GM08714 (cell line): ENCODE results near the gene CFAP77.
A peak's percentile ranks its signal among the peaks of the same experiment; 100 is the strongest.
"Not testable (repeated sequence)": the region's sequence is repeated elsewhere in the genome, so short reads cannot be mapped to it uniquely, and the experiment has no call there.

Experiments
- H3K4me3 ChIP-seq: fragments of 200-500 bp; sonication (Bioruptor generic); 2 replicates; pipeline ENCODE4 v1.5.1; 2014; ENCODE audit warnings: mild to moderate bottlenecking, low read length, inconsistent platforms
- ZNF274 ChIP-seq: IDR thresholded peaks from 2 replicates; pipeline ENCODE4 v1.6.1; 2012; ENCODE audit warnings: mild to moderate bottlenecking, low read depth, low read length

Gene CFAP77

GRCh38 chr9:132409828-132410528 lies at the start of gene CFAP77:
Gene CFAP77, plus strand, starts transcription at chr9:132410211. Its CDS starts 61 bp downstream, at chr9:132410272.
- peak within 1 kb of the TSS; percentile 40; the same call in 1 of the 2 replicates for H3K4me3 ChIP-seq
- TF ChIP-seq ZNF274: no peak

- no peak overlapping the region for H3K4me3 ChIP-seq
- TF ChIP-seq ZNF274: no peak
Observed at GRCh38 chr9:132364068-132364467, 45.9 kb upstream of the CFAP77 start.

- no peak overlapping the region for H3K4me3 ChIP-seq
- TF ChIP-seq ZNF274: no peak
Observed at GRCh38 chr9:132365986-132366385, 44.0 kb upstream of the CFAP77 start.

- H3K4me3 ChIP-seq: no peak overlapping the region
- TF ChIP-seq ZNF274: no peak
Observed at GRCh38 chr9:132366481-132366880, 43.5 kb upstream of the CFAP77 start.

GRCh38 chr9:132367613-132368313 lies 42.2 kb upstream of the CFAP77 start:
- no peak overlapping the region for H3K4me3 ChIP-seq
- TF ChIP-seq ZNF274: no peak

- H3K4me3 ChIP-seq: no peak overlapping the region
- TF ChIP-seq ZNF274: no peak
Observed at GRCh38 chr9:132369421-132369820, 40.6 kb upstream of the CFAP77 start.

GRCh38 chr9:132370592-132370991 lies 39.4 kb upstream of the CFAP77 start:
- TF ChIP-seq ZNF274: no peak
- no peak overlapping the region for H3K4me3 ChIP-seq

- TF ChIP-seq ZNF274: no peak
- H3K4me3 ChIP-seq: no peak overlapping the region
Observed at GRCh38 chr9:132372177-132373095, 37.6 kb upstream of the CFAP77 start.

GRCh38 chr9:132377769-132378168 lies 32.2 kb upstream of the CFAP77 start:
- H3K4me3 ChIP-seq: not testable (repeated sequence)

- H3K4me3 ChIP-seq: not testable (repeated sequence)
Observed at GRCh38 chr9:132378416-132378815, 31.6 kb upstream of the CFAP77 start.

GRCh38 chr9:132381966-132382541 lies 28.0 kb upstream of the CFAP77 start:
- TF ChIP-seq ZNF274: no peak
- peak overlapping the region; percentile 50; the same call in 1 of the 2 replicates for H3K4me3 ChIP-seq

GRCh38 chr9:132383462-132383883 lies 26.5 kb upstream of the CFAP77 start:
- H3K4me3 ChIP-seq: no peak overlapping the region; the same call in 1 of the 2 replicates
- TF ChIP-seq ZNF274: no peak

- no peak overlapping the region for H3K4me3 ChIP-seq
- no peak for TF ChIP-seq ZNF274
Observed at GRCh38 chr9:132384376-132384775, 25.6 kb upstream of the CFAP77 start.

- no peak overlapping the region for H3K4me3 ChIP-seq
- no peak for TF ChIP-seq ZNF274
Observed at GRCh38 chr9:132387133-132387532, 22.9 kb upstream of the CFAP77 start.
